Spleen (tissue), 11 donors: ENCODE data around the gene NUMA1. TPM values are rescaled to one million over a fixed set of nuclear protein-coding genes. Genes with fewer than 3 reads are reported as not detected.
A peak's percentile ranks its signal among the peaks of the same experiment; 100 is the strongest.

Experiments used
- DNase-seq: peaks from one replicate; pipeline ENCODE4 v3.0.0-alpha.2; 2020
- H3K27ac ChIP-seq, 8 donors: fragments of 200-600 bp; sonication (generic) in 7 of 8; 1 replicate in 4 of 8; 2 replicates in 4 of 8; pipeline versions ENCODE4 v1.5.0 to v1.8.0; 2016 to 2021; ENCODE audit warnings: inconsistent platforms in 4 of 8, mild to moderate bottlenecking in 4 of 8, moderate library complexity in 1 of 8
- H3K27me3 ChIP-seq, 7 donors: fragments of 200-600 bp; sonication (generic) in 6 of 7; replicated peaks in 1 of 7; 1 replicate in 4 of 7; 2 replicates in 3 of 7; pipeline versions ENCODE4 v1.5.0 to v1.8.0; 2016 to 2021; ENCODE audit warnings: inconsistent platforms in 3 of 7, mild to moderate bottlenecking in 1 of 7
- H3K36me3 ChIP-seq, 6 donors: fragments of 200-600 bp; sonication (generic) in 5 of 6; 1 replicate in 4 of 6; 2 replicates in 2 of 6; pipeline versions ENCODE4 v1.5.0 to v1.8.0; 2016 to 2021; ENCODE audit warnings: inconsistent platforms in 2 of 6
- H3K4me1 ChIP-seq, 6 donors: fragments of 200-600 bp; sonication (generic) in 5 of 6; 1 replicate in 3 of 6; 2 replicates in 3 of 6; pipeline versions ENCODE4 v1.5.0 to v1.8.0; 2016 to 2021; ENCODE audit warnings: inconsistent platforms in 3 of 6
- H3K4me3 ChIP-seq, 8 donors: fragments of 200-600 bp; sonication (generic) in 7 of 8; 1 replicate in 4 of 8; 2 replicates in 4 of 8; pipeline versions ENCODE4 v1.5.0 to v1.8.0; 2016 to 2021; ENCODE audit warnings: inconsistent platforms in 4 of 8, mild to moderate bottlenecking in 4 of 8, moderate library complexity in 2 of 8
- H3K9me3 ChIP-seq, 8 donors: fragments of 200-600 bp; sonication (generic) in 7 of 8; 1 replicate in 4 of 8; 2 replicates in 4 of 8; pipeline versions ENCODE4 v1.5.0 to v1.8.0; 2016 to 2021; ENCODE audit warnings: inconsistent platforms in 4 of 8
- POLR2A ChIP-seq, 3 donors: fragments of 450-650 bp; IDR thresholded peaks; one replicate each; pipeline ENCODE4 v1.5.1; 2017; ENCODE audit warnings: antibody characterized with exemption in 3 of 3, mild to moderate bottlenecking in 1 of 3
- POLR2AphosphoS5 ChIP-seq, 3 donors: sonication (generic); formaldehyde crosslinking; IDR thresholded peaks; one replicate each; pipeline ENCODE4 v1.5.1; 2017; ENCODE audit warnings: antibody characterized with exemption in 3 of 3
- WGBS, 5 donors: extraction: QIAGEN DNeasy Blood & Tissue Kit in 3 of 5; methylation state at CpG; one replicate each; pipeline versions ENCODE4 v1.1.5 to v1.1.7; 2013 to 2018; 5-methylcytosine and 5-hydroxymethylcytosine counted together
- intact Hi-C: fragments of 100-400 bp; cut with DNase I; formaldehyde crosslinking; loops from one replicate; pipeline ENCODE4 v1.15.0; 2023; ENCODE audit warnings: low total_unique reads
- polyA plus RNA-seq, 3 donors: library from polyadenylated mRNA; stranded (reverse); fragments of 200-250 nt; gene quantifications; one replicate each; pipeline ENCODE4 v1.2.1, GENCODE V29; 2013
- total RNA-seq, 7 donors: library from RNA; depleted of rRNA in 3 of 7; stranded (reverse); fragments of >200 nt in 3 of 7; fragmentation: NEBNext Ultra II Directional in 4 of 7; extraction: Animal tissue kit (Norgen Biotek cat#: 25700) in 4 of 7; gene quantifications; one replicate each; pipeline versions ENCODE4 v1.1.0 to v1.2.1, GENCODE V29; 2016 to 2021
- TF ChIP-seq, protein P1 (sequence below), 11 experiments: fragments of 200-600 bp in 7 of 11; fragments of 450-650 bp in 4 of 11; sonication (generic) in 4 of 11; IDR thresholded peaks in 8 of 11; conservative IDR thresholded peaks in 3 of 11; 1 replicate in 7 of 11; 2 replicates in 4 of 11; pipeline versions ENCODE4 v1.4.0 to v1.8.0; 2016 to 2021; ENCODE audit warnings: antibody characterized with exemption in 11 of 11, inconsistent platforms in 4 of 11, mild to moderate bottlenecking in 1 of 11
- donor health status: healthy with polysubstance abuse.
- donor health status: DM: no; HTN: no; CAD: no; lungs with moderate emphysema.
- donor health status: DM: no; HTN: no; CAD: no.
- donor health status: Bipolar disorder and iron deficiency.
- donor health status: healthy.
- donor health status: DM: no; HTN: no; CAD: no.
- donor health status: DM: yes; HTN: yes; CAD: no.

Gene NUMA1
- total and polyA plus RNA-seq, 10 donors = 75.5 to 248 (median 185) TPM

DNA sequence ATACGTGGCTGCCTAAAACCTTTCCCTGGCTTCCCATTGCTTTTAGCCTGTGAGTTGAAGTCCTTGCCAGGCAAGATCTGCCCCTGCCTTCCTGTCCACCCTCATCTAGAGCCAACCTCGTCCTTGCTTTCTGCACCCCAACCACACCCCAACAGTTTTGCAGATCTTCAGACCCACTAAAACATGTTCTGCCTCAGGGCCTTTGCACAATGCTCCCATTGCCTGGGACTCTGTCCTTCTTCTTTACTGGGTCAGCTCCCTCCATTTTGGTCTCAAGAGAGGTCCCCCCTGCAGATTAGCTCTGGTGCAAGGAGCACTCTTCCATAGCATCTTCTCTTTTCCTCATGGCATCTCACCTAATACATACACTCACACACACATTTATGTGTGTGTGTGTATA is 40.6 kb upstream of the NUMA1 start:
- DNase-seq = no peak
- Histone ChIP-seq H3K36me3 (no peaks in the 10 kb centered on the region), H3K9me3 (peaks cover 0 to 3% (median 0%) of the 10 kb centered on the region in 8 donors), H3K27me3 (no peaks in the 10 kb centered on the region), H3K4me1 (peaks cover 0 to 24% (median 0%) of the 10 kb centered on the region in 6 donors), H3K27ac (peak overlapping the region in 2 of 8 donors; percentile 86 to 88), H3K4me3 (no peak overlapping the region)
- WGBS, 5 donors = 66 to 88% (median 78%) methylated on average over 2 of the region's 2 CpGs
- TF ChIP-seq POLR2A (IDR thresholded peaks at IDR 0.05) (no peak), POLR2AphosphoS5 (IDR thresholded peaks at IDR 0.05) (no peak)
- TF ChIP-seq, protein P1, sequence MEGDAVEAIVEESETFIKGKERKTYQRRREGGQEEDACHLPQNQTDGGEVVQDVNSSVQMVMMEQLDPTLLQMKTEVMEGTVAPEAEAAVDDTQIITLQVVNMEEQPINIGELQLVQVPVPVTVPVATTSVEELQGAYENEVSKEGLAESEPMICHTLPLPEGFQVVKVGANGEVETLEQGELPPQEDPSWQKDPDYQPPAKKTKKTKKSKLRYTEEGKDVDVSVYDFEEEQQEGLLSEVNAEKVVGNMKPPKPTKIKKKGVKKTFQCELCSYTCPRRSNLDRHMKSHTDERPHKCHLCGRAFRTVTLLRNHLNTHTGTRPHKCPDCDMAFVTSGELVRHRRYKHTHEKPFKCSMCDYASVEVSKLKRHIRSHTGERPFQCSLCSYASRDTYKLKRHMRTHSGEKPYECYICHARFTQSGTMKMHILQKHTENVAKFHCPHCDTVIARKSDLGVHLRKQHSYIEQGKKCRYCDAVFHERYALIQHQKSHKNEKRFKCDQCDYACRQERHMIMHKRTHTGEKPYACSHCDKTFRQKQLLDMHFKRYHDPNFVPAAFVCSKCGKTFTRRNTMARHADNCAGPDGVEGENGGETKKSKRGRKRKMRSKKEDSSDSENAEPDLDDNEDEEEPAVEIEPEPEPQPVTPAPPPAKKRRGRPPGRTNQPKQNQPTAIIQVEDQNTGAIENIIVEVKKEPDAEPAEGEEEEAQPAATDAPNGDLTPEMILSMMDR (IDR thresholded peaks at IDR 0.05 in 8 of 11, conservative IDR thresholded peaks at IDR 0.05 in 3 of 11) = no peak
- intact Hi-C loops = no loop called here

DNA sequence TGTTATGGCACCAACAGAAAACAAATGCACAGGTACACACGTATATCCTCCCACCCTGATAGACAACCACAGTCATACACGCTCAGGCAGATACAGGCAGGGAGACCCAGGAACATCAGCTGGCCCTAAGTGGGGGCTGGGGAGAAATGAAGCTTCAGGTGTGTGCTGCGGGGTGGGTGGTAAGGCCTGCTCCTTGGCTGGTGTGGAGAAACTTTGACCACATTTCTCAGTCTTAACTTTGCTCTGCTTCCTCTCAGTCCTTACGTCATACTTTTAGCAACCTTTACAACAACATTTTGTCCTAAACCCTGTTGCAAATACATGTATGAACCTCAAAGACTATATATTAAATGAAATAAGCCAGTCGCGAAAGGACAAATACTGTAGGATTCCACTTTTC is 38.9 kb upstream of the NUMA1 start:
- Histone ChIP-seq H3K36me3 (no peaks in the 10 kb centered on the region), H3K27ac (peak overlapping the region in 7 of 8 donors; percentile 57 to 88 (median 66)), H3K9me3 (no peaks in the 10 kb centered on the region), H3K4me3 (peak overlapping the region in 1 of 8 donors; percentile 41), H3K4me1 (peaks cover 0 to 24% (median 0%) of the 10 kb centered on the region in 6 donors), H3K27me3 (no peaks in the 10 kb centered on the region)
- TF ChIP-seq, protein P1 (IDR thresholded peaks at IDR 0.05 in 8 of 11, conservative IDR thresholded peaks at IDR 0.05 in 3 of 11) = no peak
- peak in 1 of 3 donors; percentile 7 for TF ChIP-seq POLR2AphosphoS5 (IDR thresholded peaks at IDR 0.05)
- 41 to 76% (median 60%) methylated on average over 6 of the region's 6 CpGs for WGBS, 5 donors
- no peak for DNase-seq
- intact Hi-C loops = no loop called here

DNA sequence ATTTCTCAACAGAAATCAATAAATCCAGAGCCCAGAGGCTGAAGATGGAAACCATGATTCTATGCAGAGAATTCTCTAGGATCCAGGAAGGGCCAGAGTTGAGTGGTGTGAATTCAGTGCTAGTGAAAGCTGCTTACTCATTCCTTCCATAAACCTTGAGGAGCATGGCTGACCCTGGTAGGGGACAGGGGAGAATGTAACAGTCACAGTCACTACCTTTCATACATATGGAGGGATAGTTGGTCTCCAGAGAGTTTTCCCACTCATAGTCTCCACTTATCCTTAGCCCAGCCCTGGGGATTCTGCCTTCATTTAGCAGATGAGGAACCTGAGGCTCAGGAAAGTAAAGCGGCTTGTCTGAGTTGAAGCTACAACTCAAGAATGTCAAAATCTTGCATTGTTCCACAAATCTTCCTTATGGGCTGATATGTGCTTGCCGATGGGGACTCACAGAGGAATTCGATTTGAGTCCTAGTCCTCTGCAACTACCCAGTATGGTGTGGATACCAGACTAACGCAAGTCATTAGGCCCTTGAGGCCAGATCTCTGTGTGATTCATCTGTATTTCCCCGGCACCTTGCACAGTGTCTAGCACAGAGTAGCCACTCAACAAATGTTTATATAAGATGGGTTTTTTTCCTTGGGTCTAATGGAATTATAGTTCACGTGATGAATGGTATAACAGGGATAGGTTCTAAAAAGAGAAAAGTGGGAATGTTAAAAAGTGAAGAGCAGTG is 35.8 kb upstream of the NUMA1 start:
- no peaks in the 10 kb centered on the region for H3K36me3 ChIP-seq
- DNase-seq = no peak
- no peaks in the 10 kb centered on the region for H3K27me3 ChIP-seq
- H3K4me1 ChIP-seq = peaks cover 5 to 42% (median 14%) of the 10 kb centered on the region in 6 donors
- TF ChIP-seq, protein P1 (IDR thresholded peaks at IDR 0.05 in 8 of 11, conservative IDR thresholded peaks at IDR 0.05 in 3 of 11) = no peak
- TF ChIP-seq POLR2AphosphoS5 (IDR thresholded peaks at IDR 0.05) (no peak), POLR2A (IDR thresholded peaks at IDR 0.05) (no peak)
- H3K4me3 ChIP-seq = no peak overlapping the region
- no peaks in the 10 kb centered on the region for H3K9me3 ChIP-seq
- intact Hi-C loops = no loop called here
- H3K27ac ChIP-seq = peak overlapping the region in 3 of 8 donors; percentile 2 to 88 (median 86)
- WGBS, 5 donors = 86 to 96% (median 96%) methylated on average over 6 of the region's 6 CpGs

DNA sequence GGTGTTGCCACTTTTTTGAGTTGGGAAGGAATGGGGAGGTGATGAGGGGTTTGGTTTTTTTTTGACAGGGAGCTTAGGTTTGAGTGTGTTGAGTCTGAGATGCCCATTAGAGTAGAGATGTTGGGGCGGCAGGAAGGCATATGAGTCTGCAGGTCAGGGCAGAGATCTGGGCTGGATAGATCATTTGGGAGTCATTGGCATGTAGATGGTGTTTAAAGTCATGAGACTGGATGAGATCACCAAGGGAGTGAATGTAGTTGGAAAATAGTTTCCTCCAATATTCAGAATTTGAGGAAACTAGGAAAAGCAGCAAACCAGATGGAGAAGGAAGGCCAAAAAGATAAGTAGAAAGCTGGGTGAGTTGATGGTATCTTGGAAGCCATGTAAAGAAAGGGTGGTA is 34.2 kb upstream of the NUMA1 start:
- TF ChIP-seq POLR2A (IDR thresholded peaks at IDR 0.05) = no peak
- TF ChIP-seq POLR2AphosphoS5 (IDR thresholded peaks at IDR 0.05) = no peak
- TF ChIP-seq, protein P1 (IDR thresholded peaks at IDR 0.05 in 8 of 11, conservative IDR thresholded peaks at IDR 0.05 in 3 of 11) = no peak
- H3K27ac ChIP-seq = no peak overlapping the region
- H3K27me3 ChIP-seq = no peaks in the 10 kb centered on the region
- H3K9me3 ChIP-seq = no peaks in the 10 kb centered on the region
- 95 to 100% (median 97%) methylated on average over 1 of the region's 1 CpG for WGBS, 5 donors
- intact Hi-C loops = no loop called here
- DNase-seq = no peak
- no peak overlapping the region for H3K4me3 ChIP-seq
- peaks cover 0 to 15% (median 2%) of the 10 kb centered on the region in 6 donors for H3K36me3 ChIP-seq
- H3K4me1 ChIP-seq = peaks cover 5 to 47% (median 17%) of the 10 kb centered on the region in 6 donors
